CD8-positive, alpha-beta memory T cell (primary cell): ENCODE data around the gene ATP2B3. TPM values are rescaled to one million over a fixed set of nuclear protein-coding genes. Genes with fewer than 3 reads are reported as not detected.
A peak's percentile ranks its signal among the peaks of the same experiment; 100 is the strongest.
"Not testable (repeated sequence)": the region's sequence is repeated elsewhere in the genome, so short reads cannot be mapped to it uniquely, and the experiment has no call there.

Source experiments
- CTCF ChIA-PET: fragments of 350-600 bp; sonication (Branson Sonifier 250); formaldehyde crosslinking; loops from one replicate; lab custom pipeline; 2021; ENCODE audit warnings: antibody characterized with exemption; lab: Charles Lee
- POLR2A ChIA-PET: fragments of 350-600 bp; sonication (Branson Sonifier 250); formaldehyde crosslinking; loops from one replicate; lab custom pipeline; 2021; ENCODE audit warnings: antibody characterized with exemption; lab: Charles Lee
- DNase-seq, 5 donors: peaks; one replicate each; pipeline versions ENCODE4 v3.0.0 to v3.0.0-alpha.2; 2020 to 2022; ENCODE audit warnings: mixed read lengths in 1 of 5
- H3K27ac ChIP-seq: one replicate; pipeline ENCODE4 v1.7.0; 2013; ENCODE audit warnings: low read depth, mild to moderate bottlenecking, low read length, moderate library complexity
- H3K27me3 ChIP-seq: 2 replicates; pipeline ENCODE4 v1.7.0; 2013; ENCODE audit warnings: low read length, mild to moderate bottlenecking; ENCODE audit not compliant: insufficient read depth, poor library complexity, severe bottlenecking
- H3K36me3 ChIP-seq: 2 replicates; pipeline ENCODE4 v1.7.0; 2013; ENCODE audit warnings: mild to moderate bottlenecking, low read length, moderate library complexity; ENCODE audit not compliant: insufficient read depth
- H3K4me1 ChIP-seq: 2 replicates; pipeline ENCODE4 v1.7.0; 2013; ENCODE audit warnings: mild to moderate bottlenecking, low read length, moderate library complexity; ENCODE audit not compliant: insufficient read depth
- H3K4me3 ChIP-seq: 2 replicates; pipeline ENCODE4 v1.7.0; 2013; ENCODE audit warnings: mild to moderate bottlenecking, low read length
- H3K9me3 ChIP-seq: 2 replicates; pipeline ENCODE4 v1.7.0; 2013; ENCODE audit warnings: mild to moderate bottlenecking, low read length
- H3K27ac Mint-ChIP-seq, 8 donors: one replicate each; pipeline ENCODE4 v1.8.0; 2020 to 2021; ENCODE audit warnings: mixed read lengths in 8 of 8, mild to moderate bottlenecking in 6 of 8, inconsistent platforms in 3 of 8, moderate library complexity in 3 of 8
- H3K27me3 Mint-ChIP-seq, 2 donors: one replicate each; pipeline ENCODE4 v1.8.0; 2020 to 2021; ENCODE audit warnings: mixed read lengths in 2 of 2, mild to moderate bottlenecking in 1 of 2, moderate library complexity in 1 of 2
- H3K36me3 Mint-ChIP-seq, 3 donors: one replicate each; pipeline ENCODE4 v1.8.0; 2020 to 2021; ENCODE audit warnings: mixed read lengths in 3 of 3, inconsistent platforms in 1 of 3, mild to moderate bottlenecking in 1 of 3
- H3K4me1 Mint-ChIP-seq, 3 donors: one replicate each; pipeline ENCODE4 v1.8.0; 2020 to 2021; ENCODE audit warnings: mixed read lengths in 3 of 3, inconsistent platforms in 1 of 3, mild to moderate bottlenecking in 1 of 3
- H3K4me3 Mint-ChIP-seq, 7 donors: one replicate each; pipeline ENCODE4 v1.8.0; 2020 to 2021; ENCODE audit warnings: mixed read lengths in 7 of 7, mild to moderate bottlenecking in 6 of 7, moderate library complexity in 4 of 7, inconsistent platforms in 2 of 7
- H3K9me3 Mint-ChIP-seq, 5 donors: one replicate each; pipeline ENCODE4 v1.8.0; 2020 to 2022; ENCODE audit warnings: mixed read lengths in 5 of 5, mild to moderate bottlenecking in 3 of 5, moderate library complexity in 2 of 5, inconsistent platforms in 1 of 5
- polyA plus RNA-seq: library from polyadenylated mRNA; unstranded; fragments of 300-500 nt; fragmentation: Illumina TruSeq; gene quantifications from one replicate; pipeline ENCODE4 v1.2.3, GENCODE V29; 2021
- total RNA-seq, 2 experiments: library from RNA; stranded (reverse); gene quantifications; one replicate each; pipeline ENCODE4 v1.2.3, GENCODE V29; 2021

The ATP2B3 gene
- total and polyA plus RNA-seq, 3 experiments from 2014 or later, result not detected

- no peaks in the 10 kb centered on the region for H3K27me3 ChIP-seq
- Mint-ChIP-seq H3K36me3 (peaks cover 0 to 17% (median 0%) of the 10 kb centered on the region in 3 donors), H3K4me3 (peak overlapping the region; percentile 73 to 95 (median 85)), H3K9me3 (no peaks in the 10 kb centered on the region), H3K4me1 (peaks cover 36 to 61% (median 46%) of the 10 kb centered on the region in 3 donors), H3K27me3 (peaks cover 0 to 5% of the 10 kb centered on the region in 2 donors), H3K27ac (peak overlapping the region in 7 of 8 donors; percentile 25 to 80 (median 74))
- ChIA-PET CTCF (interaction anchor here (1.0 to 1.5 kb wide), 4 partner anchors 10 to 129 kb away, joined by 3 to 6 read pairs (median 4); partner anchors contain the start of gene HAUS7), POLR2A (interaction anchor here (1.1 kb wide), 1 partner anchor 10 kb away, joined by 3 read pairs; no protein-coding TSS in a partner anchor)
- DNase-seq, result peak; percentile 77 to 91 (median 84)
- peaks cover 6% of the 10 kb centered on the region for H3K36me3 ChIP-seq
- peak overlapping the region; percentile 43 for H3K27ac ChIP-seq
- H3K4me1 ChIP-seq, result peaks cover 23% of the 10 kb centered on the region
- H3K9me3 ChIP-seq, result no peaks in the 10 kb centered on the region
- H3K4me3 ChIP-seq, result peak overlapping the region; percentile 66
Measured at GRCh38 chrX:153599192-153600031, 82.0 kb downstream of the ATP2B3 start.

- H3K36me3 Mint-ChIP-seq, result peaks cover 0 to 13% (median 0%) of the 10 kb centered on the region in 3 donors
- H3K27me3 Mint-ChIP-seq, result peaks cover 0 to 5% of the 10 kb centered on the region in 2 donors
- H3K9me3 Mint-ChIP-seq, result no peaks in the 10 kb centered on the region
- Histone ChIP-seq H3K4me3 (peak overlapping the region; percentile 66), H3K27ac (no peak overlapping the region), H3K27me3 (no peaks in the 10 kb centered on the region), H3K9me3 (no peaks in the 10 kb centered on the region), H3K4me1 (peaks cover 23% of the 10 kb centered on the region), H3K36me3 (peaks cover 6% of the 10 kb centered on the region)
- DNase-seq, result no peak
- H3K4me1 Mint-ChIP-seq, result peaks cover 36 to 62% (median 46%) of the 10 kb centered on the region in 3 donors
- H3K4me3 Mint-ChIP-seq, result peak overlapping the region; percentile 73 to 95 (median 85)
- CTCF ChIA-PET, result interaction anchor here (1.0 to 1.3 kb wide), 3 partner anchors 9 to 130 kb away, joined by 3 to 6 read pairs (median 4); partner anchors contain the start of gene HAUS7
- POLR2A ChIA-PET, result interaction anchor here (1.1 kb wide), 1 partner anchor 10 kb away, joined by 3 read pairs; no protein-coding TSS in a partner anchor
- H3K27ac Mint-ChIP-seq, result peak overlapping the region in 6 of 8 donors; percentile 25 to 80 (median 72)
Measured at GRCh38 chrX:153600032-153600373, 82.6 kb downstream of the ATP2B3 start.

- Mint-ChIP-seq H3K36me3 (peaks cover 0 to 6% (median 0%) of the 10 kb centered on the region in 3 donors), H3K9me3 (no peaks in the 10 kb centered on the region), H3K27ac (no peak overlapping the region), H3K27me3 (peaks cover 0 to 7% of the 10 kb centered on the region in 2 donors), H3K4me1 (peaks cover 36 to 56% (median 43%) of the 10 kb centered on the region in 3 donors), H3K4me3 (peak overlapping the region in 4 of 7 donors; percentile 56 to 95 (median 66))
- H3K9me3 ChIP-seq, result no peaks in the 10 kb centered on the region
- ChIA-PET CTCF (interaction anchor here (1.3 kb wide), 1 partner anchor 8 kb away, joined by 6 read pairs; no protein-coding TSS in a partner anchor), POLR2A (no interaction called here)
- H3K36me3 ChIP-seq, result no peaks in the 10 kb centered on the region
- no peak overlapping the region for H3K27ac ChIP-seq
- no peak overlapping the region for H3K4me3 ChIP-seq
- H3K27me3 ChIP-seq, result no peaks in the 10 kb centered on the region
- no peak for DNase-seq
- peaks cover 23% of the 10 kb centered on the region for H3K4me1 ChIP-seq
Measured at GRCh38 chrX:153600921-153601320, 83.5 kb downstream of the ATP2B3 start.

GRCh38 chrX:153601511-153602110 lies 84.2 kb downstream of the ATP2B3 start:
- ChIA-PET POLR2A (no interaction called here), CTCF (no interaction called here)
- Mint-ChIP-seq H3K36me3 (peaks cover 0 to 4% (median 0%) of the 10 kb centered on the region in 3 donors), H3K27me3 (peaks cover 0 to 9% of the 10 kb centered on the region in 2 donors), H3K4me3 (peak overlapping the region in 3 of 7 donors; percentile 27 to 53 (median 35)), H3K27ac (no peak overlapping the region), H3K9me3 (no peaks in the 10 kb centered on the region), H3K4me1 (peaks cover 33 to 52% (median 40%) of the 10 kb centered on the region in 3 donors)
- no peak overlapping the region for H3K27ac ChIP-seq
- no peaks in the 10 kb centered on the region for H3K36me3 ChIP-seq
- peaks cover 23% of the 10 kb centered on the region for H3K4me1 ChIP-seq
- no peaks in the 10 kb centered on the region for H3K9me3 ChIP-seq
- no peak overlapping the region for H3K4me3 ChIP-seq
- DNase-seq, result no peak
- no peaks in the 10 kb centered on the region for H3K27me3 ChIP-seq

- ChIA-PET CTCF (no interaction called here), POLR2A (no interaction called here)
- Mint-ChIP-seq H3K4me1 (peaks cover 24 to 43% (median 30%) of the 10 kb centered on the region in 3 donors), H3K27ac (no peak overlapping the region), H3K9me3 (no peaks in the 10 kb centered on the region), H3K27me3 (peaks cover 0 to 8% of the 10 kb centered on the region in 2 donors), H3K4me3 (no peak overlapping the region), H3K36me3 (peaks cover 0 to 2% (median 0%) of the 10 kb centered on the region in 3 donors)
- Histone ChIP-seq H3K4me3 (no peak overlapping the region), H3K36me3 (no peaks in the 10 kb centered on the region), H3K9me3 (no peaks in the 10 kb centered on the region), H3K27me3 (no peaks in the 10 kb centered on the region), H3K27ac (no peak overlapping the region), H3K4me1 (peaks cover 17% of the 10 kb centered on the region)
- no peak for DNase-seq
Measured at GRCh38 chrX:153602601-153603000, 85.2 kb downstream of the ATP2B3 start.

GRCh38 chrX:153603131-153603656 lies 85.8 kb downstream of the ATP2B3 start:
- peaks cover 0 to 2% (median 0%) of the 10 kb centered on the region in 3 donors for H3K36me3 Mint-ChIP-seq
- peaks cover 0 to 8% of the 10 kb centered on the region in 2 donors for H3K27me3 Mint-ChIP-seq
- no peak for DNase-seq
- H3K27ac Mint-ChIP-seq, result no peak overlapping the region
- H3K4me1 ChIP-seq, result peaks cover 11% of the 10 kb centered on the region
- CTCF ChIA-PET, result no interaction called here
- H3K9me3 ChIP-seq, result no peaks in the 10 kb centered on the region
- no peak overlapping the region for H3K4me3 ChIP-seq
- no peaks in the 10 kb centered on the region for H3K36me3 ChIP-seq
- no peaks in the 10 kb centered on the region for H3K27me3 ChIP-seq
- H3K4me3 Mint-ChIP-seq, result peak overlapping the region in 1 of 7 donors; percentile 44
- no peak overlapping the region for H3K27ac ChIP-seq
- no peaks in the 10 kb centered on the region for H3K9me3 Mint-ChIP-seq
- POLR2A ChIA-PET, result no interaction called here
- H3K4me1 Mint-ChIP-seq, result peaks cover 18 to 37% (median 25%) of the 10 kb centered on the region in 3 donors

GRCh38 chrX:153604666-153605380 lies 87.4 kb downstream of the ATP2B3 start:
- H3K27ac Mint-ChIP-seq, result not testable (repeated sequence)
- CTCF ChIA-PET, result interaction anchor here (1.5 kb wide), 1 partner anchor 63 kb away, joined by 5 read pairs; no protein-coding TSS in a partner anchor

More at GRCh38 chrX:153604666-153605380, 87.4 kb downstream of the ATP2B3 start:
- DNase-seq, H3K4me1 ChIP-seq, H3K36me3 ChIP-seq, POLR2A ChIA-PET, H3K9me3 Mint-ChIP-seq, H3K27ac ChIP-seq, H3K4me3 ChIP-seq, H3K9me3 ChIP-seq, H3K36me3 Mint-ChIP-seq, H3K27me3 ChIP-seq: not testable (repeated sequence)
- peaks cover 18 to 30% (median 21%) of the 10 kb centered on the region in 3 donors for H3K4me1 Mint-ChIP-seq
- H3K4me3 Mint-ChIP-seq, result peak overlapping the region in 1 of 7 donors; percentile 56
- H3K27me3 Mint-ChIP-seq, result peaks cover 0 to 15% of the 10 kb centered on the region in 2 donors
